MCF 10A (cell line): ENCODE measurements around the gene PDIK1L. TPM values are rescaled to one million over a fixed set of nuclear protein-coding genes. Genes with fewer than 3 reads are reported as not detected.
A peak's percentile ranks its signal among the peaks of the same experiment; 100 is the strongest.

Experiments
- Bru-seq: library from RNA; stranded (reverse); fragments of 400-500 nt; gene quantifications from one replicate; lab custom pipeline; 2021; lab: Mats Ljungman, UMichigan
- BruChase-seq, 2 experiments: library from RNA; stranded (reverse); fragments of 400-500 nt; gene quantifications; one replicate each; lab custom pipeline; 2021; lab: Mats Ljungman, UMichigan
- BruUV-seq: library from RNA; stranded (reverse); fragments of 400-500 nt; replicated peaks from 2 replicates; lab custom pipeline; 2021; lab: Mats Ljungman, UMichigan
- CTCF ChIA-PET: fragments of 300-600 bp; sonication (Branson Sonifier 250); formaldehyde crosslinking; extraction: SDS; loops from one replicate; lab custom pipeline; 2021; ENCODE audit warnings: antibody characterized with exemption, inconsistent platforms; lab: Yijun Ruan, JAX
- POLR2A ChIA-PET: fragments of 300-600, 350-650 bp; sonication (Branson Sonifier 250); formaldehyde crosslinking; extraction: SDS; loops from one replicate; lab custom pipeline; 2020; ENCODE audit warnings: antibody characterized with exemption, inconsistent platforms; lab: Yijun Ruan, JAX
- DNase-seq: peaks from one replicate; pipeline ENCODE4 v3.0.0-alpha.2; 2018; ENCODE audit not compliant: unreplicated experiment
- H3K27ac Mint-ChIP-seq: one replicate; pipeline ENCODE4 v1.8.0; 2022; ENCODE audit warnings: mild to moderate bottlenecking, low read depth, mixed read lengths; ENCODE audit not compliant: unreplicated experiment
- H3K27me3 Mint-ChIP-seq: one replicate; pipeline ENCODE4 v1.8.0; 2022; ENCODE audit warnings: mixed read lengths; ENCODE audit not compliant: insufficient read depth, unreplicated experiment
- H3K36me3 Mint-ChIP-seq: one replicate; pipeline ENCODE4 v1.8.0; 2022; ENCODE audit warnings: mild to moderate bottlenecking, moderate library complexity, mixed read lengths; ENCODE audit not compliant: insufficient read depth, unreplicated experiment
- H3K4me1 Mint-ChIP-seq: one replicate; pipeline ENCODE4 v1.8.0; 2022; ENCODE audit warnings: mixed read lengths; ENCODE audit not compliant: insufficient read depth, unreplicated experiment
- H3K4me3 Mint-ChIP-seq: one replicate; pipeline ENCODE4 v1.8.0; 2022; ENCODE audit warnings: mild to moderate bottlenecking, moderate library complexity, mixed read lengths; ENCODE audit not compliant: unreplicated experiment
- H3K9me3 Mint-ChIP-seq: one replicate; pipeline ENCODE4 v1.8.0; 2022; ENCODE audit warnings: mixed read lengths; ENCODE audit not compliant: unreplicated experiment
- intact Hi-C: fragments of 100-400 bp; cut with micrococcal nuclease; formaldehyde crosslinking; loops from 2 replicates; pipeline ENCODE4 v1.14.1; 2022
- long read RNA-seq: library from polyadenylated mRNA; stranded (forward); transcript quantifications from one replicate; pipeline ENCODE4 v2.0.0, GENCODE V29; 2022
- total RNA-seq: library from RNA; stranded (reverse); gene quantifications from 2 replicates; pipeline ENCODE4 v1.2.3, GENCODE V29; 2022
- TF ChIP-seq, protein P1 (sequence below): fragments of 200-600 bp; IDR thresholded peaks from one replicate; pipeline ENCODE4 v1.8.0; 2022; ENCODE audit warnings: antibody characterized with exemption, mild to moderate bottlenecking; ENCODE audit not compliant: unreplicated experiment

The PDIK1L gene
- total RNA-seq (10.8 and 10.9 TPM in 2 replicates), Bru-seq, nascent RNA (percentile 70 among the genes with signal in this experiment), BruChase-seq, experiment 1, labeled RNA remaining after a 6-hour chase (percentile 34 among the genes with signal in this experiment), BruChase-seq, experiment 2, labeled RNA remaining after a 2-hour chase (percentile 82 among the genes with signal in this experiment)
- long read RNA-seq, full-length matches to known transcripts: 25 of 27 reads
- long read RNA-seq, partial matches to known transcripts: 0 of 27 reads
- long read RNA-seq, other reads (novel, unspliced or antisense): 2 of 27 reads

DNA sequence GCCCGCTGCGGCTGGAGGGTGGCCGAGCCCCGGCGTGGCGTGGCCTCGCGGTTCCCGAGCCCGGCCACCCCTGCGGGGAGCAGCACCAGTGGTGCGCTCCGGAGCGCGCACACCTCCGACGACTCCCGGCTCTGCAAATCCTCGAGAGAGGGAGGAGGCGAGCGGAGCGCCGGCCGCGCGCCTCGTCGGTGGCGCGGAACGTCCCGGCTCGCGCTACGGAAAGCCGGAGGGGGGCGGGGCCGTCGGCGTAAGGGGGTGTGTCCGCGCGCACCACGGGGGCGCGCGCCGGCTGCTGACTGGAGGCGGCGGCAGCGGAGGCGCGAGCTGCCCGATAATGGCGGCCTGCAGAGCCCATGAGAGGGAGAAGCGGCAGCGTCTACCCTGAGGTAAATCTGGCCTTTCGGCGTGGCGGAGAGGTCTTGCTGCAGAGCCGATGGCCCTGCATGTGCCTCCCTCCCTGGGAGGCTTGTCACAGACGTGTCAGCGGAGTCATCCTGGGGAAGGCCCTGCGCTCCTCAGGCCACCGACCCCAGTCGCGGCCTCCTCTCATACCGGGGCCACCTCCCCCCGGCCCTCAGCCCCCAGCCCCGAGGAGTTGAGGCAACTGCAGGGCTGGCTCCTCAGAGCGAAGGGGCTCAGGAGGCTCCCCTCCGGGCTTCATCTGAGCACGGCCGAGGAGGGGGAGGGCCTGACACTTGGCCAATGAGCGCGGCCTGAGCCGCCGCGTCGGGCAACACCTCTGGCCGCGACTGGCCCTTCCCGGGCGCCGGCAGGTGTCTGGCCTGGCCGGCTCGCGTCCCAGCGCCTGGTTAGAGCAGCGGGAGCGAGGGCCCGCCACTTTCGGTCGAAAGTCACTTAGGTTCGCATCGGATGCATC, at the start of gene PDIK1L:
PDIK1L (plus strand) TSS at position 295 of the 877 bp plus-strand sequence. CDS start 2,485 bp downstream, outside the sequence.
- ChIA-PET CTCF (interaction anchor here (0.6 to 7.3 kb wide), 7 partner anchors 9 to 279 kb away, joined by 3 to 65 read pairs (median 5); no protein-coding TSS in a partner anchor), POLR2A (interaction anchor here (0.6 to 7.1 kb wide), 16 partner anchors 9 to 389 kb away, joined by 3 to 190 read pairs (median 5); partner anchors contain the start of genes CEP85, DHDDS, PAFAH2 and SH3BGRL3)
- H3K4me1 Mint-ChIP-seq: no peaks in the 10 kb centered on the region
- DNase-seq: peak; percentile 93
- H3K4me3 Mint-ChIP-seq: peak within 1 kb of the TSS; percentile 85
- H3K27me3 Mint-ChIP-seq: no peaks in the 10 kb centered on the region
- H3K36me3 Mint-ChIP-seq: peaks cover 29% of the 10 kb centered on the region
- no peaks in the 10 kb centered on the region for H3K9me3 Mint-ChIP-seq
- TF ChIP-seq, protein P1, sequence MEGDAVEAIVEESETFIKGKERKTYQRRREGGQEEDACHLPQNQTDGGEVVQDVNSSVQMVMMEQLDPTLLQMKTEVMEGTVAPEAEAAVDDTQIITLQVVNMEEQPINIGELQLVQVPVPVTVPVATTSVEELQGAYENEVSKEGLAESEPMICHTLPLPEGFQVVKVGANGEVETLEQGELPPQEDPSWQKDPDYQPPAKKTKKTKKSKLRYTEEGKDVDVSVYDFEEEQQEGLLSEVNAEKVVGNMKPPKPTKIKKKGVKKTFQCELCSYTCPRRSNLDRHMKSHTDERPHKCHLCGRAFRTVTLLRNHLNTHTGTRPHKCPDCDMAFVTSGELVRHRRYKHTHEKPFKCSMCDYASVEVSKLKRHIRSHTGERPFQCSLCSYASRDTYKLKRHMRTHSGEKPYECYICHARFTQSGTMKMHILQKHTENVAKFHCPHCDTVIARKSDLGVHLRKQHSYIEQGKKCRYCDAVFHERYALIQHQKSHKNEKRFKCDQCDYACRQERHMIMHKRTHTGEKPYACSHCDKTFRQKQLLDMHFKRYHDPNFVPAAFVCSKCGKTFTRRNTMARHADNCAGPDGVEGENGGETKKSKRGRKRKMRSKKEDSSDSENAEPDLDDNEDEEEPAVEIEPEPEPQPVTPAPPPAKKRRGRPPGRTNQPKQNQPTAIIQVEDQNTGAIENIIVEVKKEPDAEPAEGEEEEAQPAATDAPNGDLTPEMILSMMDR: no peak
- no TSS peak for BruUV-seq
- intact Hi-C loops: loop anchor here (5.0 kb wide), 1 partner anchor 166 kb away; no protein-coding TSS in a partner anchor
- H3K27ac Mint-ChIP-seq: peak within 1 kb of the TSS; percentile 70

DNA sequence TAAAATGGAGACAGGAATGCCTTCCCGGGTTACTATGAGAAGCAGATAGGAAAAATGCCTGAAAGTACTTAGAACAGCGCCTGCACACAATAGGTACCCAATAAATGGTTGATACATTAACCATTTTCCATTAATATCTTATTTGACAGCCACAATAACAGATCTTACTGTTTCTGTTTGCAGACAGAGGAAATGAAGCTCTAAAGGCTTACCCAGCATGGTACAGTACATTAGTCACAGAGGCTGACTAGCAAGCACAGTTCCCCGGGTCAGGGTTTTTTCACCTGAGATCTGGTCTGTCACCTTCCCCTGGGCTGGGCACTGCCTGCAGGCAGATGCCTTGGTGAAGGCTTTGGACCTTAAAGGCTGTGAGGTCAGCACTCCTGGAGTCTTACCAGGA, 47.1 kb upstream of the PDIK1L start:
- CTCF ChIA-PET: interaction anchor here (0.6 kb wide), 2 partner anchors 65 to 105 kb away, joined by 3 to 4 read pairs; partner anchors contain the start of gene ZNF593
- TF ChIP-seq, protein P1: no peak
- H3K27ac Mint-ChIP-seq: no peak overlapping the region

DNA sequence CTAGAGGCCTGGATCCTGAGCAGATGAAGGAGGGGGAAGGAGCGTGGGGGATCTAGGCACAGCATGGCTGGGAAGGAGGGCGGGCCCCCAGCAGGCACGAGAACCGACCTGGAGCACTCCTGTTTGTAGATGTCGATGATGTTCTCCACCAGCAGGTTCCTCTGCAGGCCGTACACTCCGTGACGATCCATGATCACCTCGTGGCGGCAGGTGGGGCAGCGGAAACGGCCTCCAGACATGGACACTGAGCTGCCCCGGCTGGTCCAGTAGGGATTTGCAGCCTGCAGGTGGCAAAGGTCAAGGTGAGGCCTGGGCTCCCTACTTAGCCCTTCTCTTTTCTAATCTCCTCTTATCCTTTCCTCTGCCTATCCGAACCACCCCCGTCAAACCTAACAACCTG, 45.5 kb upstream of the PDIK1L start:
- H3K27ac Mint-ChIP-seq: no peak overlapping the region

More for the DNA sequence above, 47.1 kb upstream of the PDIK1L start:
- DNase-seq: no peak
- Mint-ChIP-seq H3K4me1 (no peaks in the 10 kb centered on the region), H3K4me3 (no peak overlapping the region), H3K27me3 (peaks cover 15% of the 10 kb centered on the region), H3K36me3 (no peaks in the 10 kb centered on the region), H3K9me3 (no peaks in the 10 kb centered on the region)
- intact Hi-C loops: no loop called here
- BruUV-seq: no TSS peak
- POLR2A ChIA-PET: interaction anchor here (0.5 to 1.4 kb wide), 2 partner anchors 13 to 52 kb away, joined by 3 read pairs; no protein-coding TSS in a partner anchor

More for the DNA sequence above, 45.5 kb upstream of the PDIK1L start:
- CTCF ChIA-PET: interaction anchor here (0.6 kb wide), 1 partner anchor 19 kb away, joined by 3 read pairs; no protein-coding TSS in a partner anchor
- Mint-ChIP-seq H3K27me3 (peaks cover 10% of the 10 kb centered on the region), H3K4me1 (no peaks in the 10 kb centered on the region), H3K9me3 (no peaks in the 10 kb centered on the region), H3K4me3 (no peak overlapping the region), H3K36me3 (no peaks in the 10 kb centered on the region)
- intact Hi-C loops: no loop called here
- DNase-seq: no peak
- BruUV-seq: no TSS peak
- TF ChIP-seq, protein P1: no peak
- POLR2A ChIA-PET: interaction anchor here (0.8 to 0.9 kb wide), 2 partner anchors 12 to 18 kb away, joined by 3 read pairs; no protein-coding TSS in a partner anchor
